Neural cell (in vitro differentiated cells): ENCODE measurements around the gene AMOTL2. TPM values are rescaled to one million over a fixed set of nuclear protein-coding genes. Genes with fewer than 3 reads are reported as not detected.

Experiments
- H2AFZ ChIP-seq: fragments of 200-600, 300-800 bp; sonication (generic), shearing (Covaris generic); 2 replicates; pipeline ENCODE4 v1.6.0; 2014; ENCODE audit warnings: low read depth, mild to moderate bottlenecking, antibody characterized with exemption, low read length, moderate library complexity
- H3F3A ChIP-seq: fragments of 200-600 bp; shearing (Covaris generic); 2 replicates; pipeline ENCODE4 v1.6.1; 2016; ENCODE audit warnings: mild to moderate bottlenecking, moderate library complexity, mixed read lengths, antibody characterized with exemption, low read length; ENCODE audit not compliant: insufficient read depth, poor library complexity, severe bottlenecking
- H3K27ac ChIP-seq: fragments of 200-600, 300-800 bp; sonication (generic), shearing (Covaris generic); 2 replicates; pipeline ENCODE4 v1.5.1; 2014; ENCODE audit warnings: mild to moderate bottlenecking, low read length, moderate library complexity
- H3K27me3 ChIP-seq: fragments of 300-800, 200-600 bp; sonication (generic), shearing (Covaris generic); 2 replicates; pipeline ENCODE4 v1.6.0; 2014; ENCODE audit warnings: mild to moderate bottlenecking, low read depth, low read length, moderate library complexity; ENCODE audit not compliant: insufficient read depth
- H3K36me3 ChIP-seq: fragments of 300-800, 200-600 bp; sonication (generic), shearing (Covaris generic); 2 replicates; pipeline ENCODE4 v1.5.1; 2014; ENCODE audit warnings: mild to moderate bottlenecking, antibody characterized with exemption, low read length, moderate library complexity; ENCODE audit not compliant: insufficient read depth
- H3K4me2 ChIP-seq: fragments of 300-800, 200-600 bp; sonication (generic), shearing (Covaris generic); 2 replicates; pipeline ENCODE4 v1.6.0; 2014; ENCODE audit warnings: mild to moderate bottlenecking, low read length
- H3K4me3 ChIP-seq: fragments of 300-800, 200-600 bp; sonication (generic), shearing (Covaris generic); 2 replicates; pipeline ENCODE4 v1.5.1; 2014; ENCODE audit warnings: mild to moderate bottlenecking, low read length, moderate library complexity
- H3K79me2 ChIP-seq: fragments of 200-600 bp; shearing (Covaris generic); replicated peaks from 2 replicates; pipeline ENCODE4 v1.6.0; 2014; ENCODE audit warnings: mild to moderate bottlenecking, low read length, moderate library complexity; ENCODE audit not compliant: insufficient read depth
- H3K9ac ChIP-seq: fragments of 300-800, 200-600 bp; sonication (generic), shearing (Covaris generic); 2 replicates; pipeline ENCODE4 v1.6.1; 2016; ENCODE audit warnings: mild to moderate bottlenecking, low read length, mixed read lengths
- H3K9me2 ChIP-seq: fragments of 200-600 bp; shearing (Covaris generic); 2 replicates; pipeline ENCODE4 v1.6.1; 2016; ENCODE audit warnings: mild to moderate bottlenecking, low read length, mixed read lengths; ENCODE audit not compliant: insufficient read depth
- H3K9me3 ChIP-seq: fragments of 200-600, 300-800 bp; sonication (generic), shearing (Covaris generic); 2 replicates; pipeline ENCODE4 v1.6.1; 2016; ENCODE audit warnings: mild to moderate bottlenecking, mixed run types, low read length, moderate library complexity, mixed read lengths
- H4K20me1 ChIP-seq: fragments of 200-600 bp; shearing (Covaris generic); 2 replicates; pipeline ENCODE4 v1.6.1; 2016; ENCODE audit warnings: mild to moderate bottlenecking, mixed run types; ENCODE audit not compliant: insufficient read depth
- EP300 ChIP-seq: fragments of 450-650 bp; conservative IDR thresholded peaks from 2 replicates; pipeline ENCODE4 v1.6.1; 2014; ENCODE audit warnings: antibody characterized with exemption, mild to moderate bottlenecking, moderate library complexity; ENCODE audit not compliant: poor library complexity, severe bottlenecking
- EZH2 ChIP-seq: fragments of 200-600, 300-800 bp; shearing (Covaris generic), sonication (generic); IDR thresholded peaks from 2 replicates; pipeline ENCODE4 v1.6.1; 2014; ENCODE audit warnings: antibody characterized with exemption, low read length, borderline replicate concordance, mild to moderate bottlenecking; ENCODE audit not compliant: insufficient read depth, poor library complexity, severe bottlenecking
- MXI1 ChIP-seq: fragments of 450-650 bp; conservative IDR thresholded peaks from 2 replicates; pipeline ENCODE4 v1.6.1; 2014; ENCODE audit warnings: antibody characterized with exemption, mild to moderate bottlenecking; ENCODE audit not compliant: poor library complexity, severe bottlenecking
- POLR2AphosphoS5 ChIP-seq: IDR thresholded peaks from 2 replicates; pipeline ENCODE4 v1.6.1; 2012
- RAD21 ChIP-seq: fragments of 450-650 bp; conservative IDR thresholded peaks from 2 replicates; pipeline ENCODE4 v1.6.1; 2014; ENCODE audit warnings: antibody characterized with exemption, mild to moderate bottlenecking, moderate library complexity
- SMC3 ChIP-seq: fragments of 450-650 bp; conservative IDR thresholded peaks from 2 replicates; pipeline ENCODE4 v1.6.1; 2014; ENCODE audit warnings: antibody characterized with exemption, mild to moderate bottlenecking, moderate library complexity; ENCODE audit not compliant: poor library complexity
- TAF1 ChIP-seq: IDR thresholded peaks from 2 replicates; pipeline ENCODE4 v1.6.1; 2012; ENCODE audit warnings: low read depth
- polyA plus RNA-seq: library from polyadenylated mRNA; depleted of rRNA; stranded (reverse); fragments of >200 nt; gene quantifications from 2 replicates; pipeline ENCODE4 v1.2.3, GENCODE V29; 2014
- TF ChIP-seq, protein P1 (sequence below): fragments of 450-650 bp; IDR thresholded peaks from 2 replicates; pipeline ENCODE4 v1.5.1; 2014; ENCODE audit warnings: antibody characterized with exemption, mild to moderate bottlenecking, moderate library complexity; ENCODE audit not compliant: poor library complexity, severe bottlenecking
- TF ChIP-seq, protein P2 (sequence below): IDR thresholded peaks from 2 replicates; pipeline ENCODE4 v1.6.1; 2012; ENCODE audit warnings: borderline replicate concordance

The AMOTL2 gene
- polyA plus RNA-seq, 1 donor from 2014 or later = 30.1 TPM

DNA sequence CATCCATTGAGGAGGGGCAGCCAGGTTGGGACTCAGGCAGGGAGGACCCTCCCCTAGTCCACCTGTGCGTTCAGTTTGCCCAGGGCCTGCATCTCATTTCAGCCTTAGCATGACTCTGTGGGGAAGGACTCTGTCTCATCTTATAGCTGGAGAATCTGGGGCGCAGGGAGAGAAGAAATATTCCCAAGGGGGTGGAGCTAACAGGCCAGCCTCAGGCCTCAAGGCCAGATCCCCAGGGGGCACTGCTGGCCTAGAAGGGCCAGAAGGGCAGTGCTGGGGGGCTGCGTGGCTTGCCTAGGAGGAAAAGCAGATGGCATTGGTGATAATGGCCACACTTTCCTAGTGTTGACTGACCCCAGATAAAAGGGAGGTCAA lies 10.9 kb downstream of the AMOTL2 start:
- Histone ChIP-seq H3K4me3 (peak overlapping the region; percentile 53), H3K27me3 (no peaks in the 10 kb centered on the region), H3K79me2 (no peaks in the 10 kb centered on the region), H3K36me3 (peaks cover 4% of the 10 kb centered on the region), H3K27ac (no peak overlapping the region), H2AFZ (no peak overlapping the region), H3F3A (no peaks in the 10 kb centered on the region), H3K9me3 (no peaks in the 10 kb centered on the region), H3K9me2 (no peaks in the 10 kb centered on the region), H3K9ac (no peak overlapping the region), H4K20me1 (no peaks in the 10 kb centered on the region), H3K4me2 (no peak overlapping the region)
- no peak for TF ChIP-seq POLR2AphosphoS5
- no peak for TF ChIP-seq SMC3
- no peak for TF ChIP-seq MXI1
- no peak for TF ChIP-seq EP300
- TF ChIP-seq, protein P1, sequence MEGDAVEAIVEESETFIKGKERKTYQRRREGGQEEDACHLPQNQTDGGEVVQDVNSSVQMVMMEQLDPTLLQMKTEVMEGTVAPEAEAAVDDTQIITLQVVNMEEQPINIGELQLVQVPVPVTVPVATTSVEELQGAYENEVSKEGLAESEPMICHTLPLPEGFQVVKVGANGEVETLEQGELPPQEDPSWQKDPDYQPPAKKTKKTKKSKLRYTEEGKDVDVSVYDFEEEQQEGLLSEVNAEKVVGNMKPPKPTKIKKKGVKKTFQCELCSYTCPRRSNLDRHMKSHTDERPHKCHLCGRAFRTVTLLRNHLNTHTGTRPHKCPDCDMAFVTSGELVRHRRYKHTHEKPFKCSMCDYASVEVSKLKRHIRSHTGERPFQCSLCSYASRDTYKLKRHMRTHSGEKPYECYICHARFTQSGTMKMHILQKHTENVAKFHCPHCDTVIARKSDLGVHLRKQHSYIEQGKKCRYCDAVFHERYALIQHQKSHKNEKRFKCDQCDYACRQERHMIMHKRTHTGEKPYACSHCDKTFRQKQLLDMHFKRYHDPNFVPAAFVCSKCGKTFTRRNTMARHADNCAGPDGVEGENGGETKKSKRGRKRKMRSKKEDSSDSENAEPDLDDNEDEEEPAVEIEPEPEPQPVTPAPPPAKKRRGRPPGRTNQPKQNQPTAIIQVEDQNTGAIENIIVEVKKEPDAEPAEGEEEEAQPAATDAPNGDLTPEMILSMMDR = no peak
- TF ChIP-seq EZH2 = no peak
- TF ChIP-seq RAD21 = no peak
- TF ChIP-seq, protein P2, sequence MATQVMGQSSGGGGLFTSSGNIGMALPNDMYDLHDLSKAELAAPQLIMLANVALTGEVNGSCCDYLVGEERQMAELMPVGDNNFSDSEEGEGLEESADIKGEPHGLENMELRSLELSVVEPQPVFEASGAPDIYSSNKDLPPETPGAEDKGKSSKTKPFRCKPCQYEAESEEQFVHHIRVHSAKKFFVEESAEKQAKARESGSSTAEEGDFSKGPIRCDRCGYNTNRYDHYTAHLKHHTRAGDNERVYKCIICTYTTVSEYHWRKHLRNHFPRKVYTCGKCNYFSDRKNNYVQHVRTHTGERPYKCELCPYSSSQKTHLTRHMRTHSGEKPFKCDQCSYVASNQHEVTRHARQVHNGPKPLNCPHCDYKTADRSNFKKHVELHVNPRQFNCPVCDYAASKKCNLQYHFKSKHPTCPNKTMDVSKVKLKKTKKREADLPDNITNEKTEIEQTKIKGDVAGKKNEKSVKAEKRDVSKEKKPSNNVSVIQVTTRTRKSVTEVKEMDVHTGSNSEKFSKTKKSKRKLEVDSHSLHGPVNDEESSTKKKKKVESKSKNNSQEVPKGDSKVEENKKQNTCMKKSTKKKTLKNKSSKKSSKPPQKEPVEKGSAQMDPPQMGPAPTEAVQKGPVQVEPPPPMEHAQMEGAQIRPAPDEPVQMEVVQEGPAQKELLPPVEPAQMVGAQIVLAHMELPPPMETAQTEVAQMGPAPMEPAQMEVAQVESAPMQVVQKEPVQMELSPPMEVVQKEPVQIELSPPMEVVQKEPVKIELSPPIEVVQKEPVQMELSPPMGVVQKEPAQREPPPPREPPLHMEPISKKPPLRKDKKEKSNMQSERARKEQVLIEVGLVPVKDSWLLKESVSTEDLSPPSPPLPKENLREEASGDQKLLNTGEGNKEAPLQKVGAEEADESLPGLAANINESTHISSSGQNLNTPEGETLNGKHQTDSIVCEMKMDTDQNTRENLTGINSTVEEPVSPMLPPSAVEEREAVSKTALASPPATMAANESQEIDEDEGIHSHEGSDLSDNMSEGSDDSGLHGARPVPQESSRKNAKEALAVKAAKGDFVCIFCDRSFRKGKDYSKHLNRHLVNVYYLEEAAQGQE = no peak
- no peak for TF ChIP-seq TAF1

DNA sequence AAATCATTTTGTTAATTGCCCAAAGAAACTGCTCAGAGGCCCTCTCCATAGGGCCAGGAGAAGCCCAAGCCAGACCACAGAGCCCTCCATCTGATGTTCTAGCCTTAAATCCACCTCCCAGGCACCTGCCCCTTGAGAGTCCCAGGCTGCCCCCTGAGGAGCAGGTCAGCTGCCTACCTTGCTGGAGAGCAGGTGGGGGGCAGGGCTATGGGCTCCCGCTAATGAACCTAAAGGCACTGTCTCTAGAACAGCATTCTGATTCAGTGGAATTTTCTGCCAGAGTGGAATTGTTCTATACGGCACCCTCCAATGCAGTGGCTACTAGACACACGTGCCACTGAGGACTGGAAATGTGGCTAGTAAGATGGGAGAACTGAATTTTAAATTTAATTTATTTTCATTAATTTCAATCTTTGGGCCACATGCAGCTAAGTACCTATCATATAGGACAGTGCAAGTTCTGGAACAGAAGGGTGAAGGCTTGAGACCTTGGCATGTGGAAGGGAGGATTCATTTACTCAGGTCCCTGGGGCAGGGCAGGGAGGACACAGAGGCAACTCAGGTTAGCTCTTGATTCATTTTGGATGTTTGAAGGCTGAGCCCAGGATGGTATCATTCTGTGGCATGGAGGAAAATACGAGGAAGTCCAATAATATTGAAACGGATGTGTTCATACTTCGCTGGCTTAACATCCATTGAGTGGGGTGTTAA lies 11.4 kb downstream of the AMOTL2 start:
- Histone ChIP-seq H3K79me2 (no peaks in the 10 kb centered on the region), H3F3A (no peaks in the 10 kb centered on the region), H2AFZ (no peak overlapping the region), H3K27ac (no peak overlapping the region), H3K27me3 (no peaks in the 10 kb centered on the region), H3K9me2 (no peaks in the 10 kb centered on the region), H3K9me3 (no peaks in the 10 kb centered on the region), H3K4me2 (no peak overlapping the region), H3K9ac (no peak overlapping the region), H4K20me1 (no peaks in the 10 kb centered on the region), H3K4me3 (no peak overlapping the region), H3K36me3 (peaks cover 4% of the 10 kb centered on the region)
- TF ChIP-seq RAD21 = no peak
- no peak for TF ChIP-seq POLR2AphosphoS5
- TF ChIP-seq TAF1 = no peak
- TF ChIP-seq, protein P1 = no peak
- TF ChIP-seq SMC3 = no peak
- TF ChIP-seq EZH2 = no peak
- TF ChIP-seq MXI1 = no peak
- TF ChIP-seq, protein P2 = no peak
- no peak for TF ChIP-seq EP300
